IPS DF 4.7 (cell line): ENCODE results near the gene TRIP13.

Source experiments
- DNase-seq: peaks from one replicate; pipeline ENCODE4 v3.0.0-alpha.2; 2013; ENCODE audit warnings: low spot score; ENCODE audit errors: extremely low read depth

TRIP13 gene

DNA sequence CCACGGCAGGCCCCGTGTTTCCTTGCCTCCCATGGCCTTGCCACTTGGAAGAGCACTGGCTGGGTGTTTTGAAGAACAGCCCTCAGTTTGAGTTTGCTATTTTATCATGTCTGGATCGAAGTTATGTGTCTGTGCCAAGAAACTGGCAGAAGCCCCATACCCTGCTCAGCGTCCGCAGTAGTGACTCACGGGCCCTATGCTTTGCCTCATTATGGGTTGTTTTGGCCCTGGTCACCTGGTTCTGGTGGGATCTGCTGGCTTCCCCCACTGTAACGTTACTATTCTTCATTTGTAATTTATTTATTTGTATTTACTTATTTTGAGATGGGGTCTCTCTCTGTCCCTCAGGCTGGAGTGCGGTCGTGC, 73.6 kb downstream of the TRIP13 start:
- no peak for DNase-seq

DNA sequence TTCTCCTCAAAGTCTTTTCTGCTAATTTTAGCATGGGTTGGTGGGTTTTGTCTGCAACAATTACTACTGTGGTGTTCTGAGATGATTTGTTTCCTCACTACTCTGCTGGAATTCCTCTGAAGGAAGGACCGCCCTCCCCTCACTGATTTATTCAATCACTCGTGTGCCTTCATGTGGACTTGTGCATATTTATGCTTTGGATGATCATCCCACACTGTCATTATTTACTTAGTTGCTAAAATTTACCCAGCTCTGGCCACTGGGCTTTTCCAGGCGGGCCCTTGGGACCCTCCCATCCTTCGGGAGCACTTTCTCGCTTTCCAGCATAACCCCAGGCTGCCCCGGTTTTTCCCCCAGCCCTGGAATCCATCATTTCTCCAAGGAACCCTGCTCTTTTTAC, 74.3 kb downstream of the TRIP13 start:
- no peak for DNase-seq
